GM10266 (cell line): Measurements from ENCODE around the gene MTUS2.

Experiments
- DNase-seq: peaks from one replicate; pipeline ENCODE4 v3.0.0; 2012; ENCODE audit errors: extremely low spot score
- TF ChIP-seq, protein P1 (sequence below): IDR thresholded peaks from 2 replicates; pipeline ENCODE4 v1.5.1; 2012; ENCODE audit warnings: mild to moderate bottlenecking, low read depth; ENCODE audit not compliant: control insufficient read depth, insufficient read depth; ENCODE audit errors: missing control alignments

The MTUS2 gene

GRCh38 chr13:28817204-28817603 lies 2.9 kb upstream of the MTUS2 start:
- no peak for DNase-seq
- TF ChIP-seq, protein P1, sequence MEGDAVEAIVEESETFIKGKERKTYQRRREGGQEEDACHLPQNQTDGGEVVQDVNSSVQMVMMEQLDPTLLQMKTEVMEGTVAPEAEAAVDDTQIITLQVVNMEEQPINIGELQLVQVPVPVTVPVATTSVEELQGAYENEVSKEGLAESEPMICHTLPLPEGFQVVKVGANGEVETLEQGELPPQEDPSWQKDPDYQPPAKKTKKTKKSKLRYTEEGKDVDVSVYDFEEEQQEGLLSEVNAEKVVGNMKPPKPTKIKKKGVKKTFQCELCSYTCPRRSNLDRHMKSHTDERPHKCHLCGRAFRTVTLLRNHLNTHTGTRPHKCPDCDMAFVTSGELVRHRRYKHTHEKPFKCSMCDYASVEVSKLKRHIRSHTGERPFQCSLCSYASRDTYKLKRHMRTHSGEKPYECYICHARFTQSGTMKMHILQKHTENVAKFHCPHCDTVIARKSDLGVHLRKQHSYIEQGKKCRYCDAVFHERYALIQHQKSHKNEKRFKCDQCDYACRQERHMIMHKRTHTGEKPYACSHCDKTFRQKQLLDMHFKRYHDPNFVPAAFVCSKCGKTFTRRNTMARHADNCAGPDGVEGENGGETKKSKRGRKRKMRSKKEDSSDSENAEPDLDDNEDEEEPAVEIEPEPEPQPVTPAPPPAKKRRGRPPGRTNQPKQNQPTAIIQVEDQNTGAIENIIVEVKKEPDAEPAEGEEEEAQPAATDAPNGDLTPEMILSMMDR, result no peak

- DNase-seq, result no peak
- TF ChIP-seq, protein P1, result no peak
Observed at GRCh38 chr13:28819046-28819730, 951 bp upstream of the MTUS2 start.

GRCh38 chr13:28819735-28820098 lies 422 bp upstream of the MTUS2 start:
- TF ChIP-seq, protein P1, result peak; percentile 63
- DNase-seq, result peak; percentile 84

DNA sequence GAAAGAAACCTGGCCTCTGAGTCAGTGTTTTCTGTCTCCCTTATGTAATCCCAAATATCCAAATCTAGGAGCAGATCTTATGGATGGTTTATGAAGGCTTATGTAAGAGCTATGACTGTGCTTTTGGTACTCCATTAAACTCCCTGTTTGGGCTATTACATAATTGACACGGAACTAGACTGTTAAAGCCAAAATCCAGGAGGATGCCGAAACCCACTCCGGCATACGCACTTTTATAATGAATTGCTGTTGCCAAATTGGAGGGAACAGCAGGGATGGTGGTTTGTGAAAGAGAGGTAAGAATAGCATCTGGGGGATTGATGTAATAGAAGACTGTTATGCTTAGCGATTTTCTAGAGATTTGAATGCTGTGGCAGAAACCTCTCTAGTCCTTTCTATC lies 2.0 kb downstream of the MTUS2 start:
- no peak for DNase-seq
- TF ChIP-seq, protein P1, result no peak

DNA sequence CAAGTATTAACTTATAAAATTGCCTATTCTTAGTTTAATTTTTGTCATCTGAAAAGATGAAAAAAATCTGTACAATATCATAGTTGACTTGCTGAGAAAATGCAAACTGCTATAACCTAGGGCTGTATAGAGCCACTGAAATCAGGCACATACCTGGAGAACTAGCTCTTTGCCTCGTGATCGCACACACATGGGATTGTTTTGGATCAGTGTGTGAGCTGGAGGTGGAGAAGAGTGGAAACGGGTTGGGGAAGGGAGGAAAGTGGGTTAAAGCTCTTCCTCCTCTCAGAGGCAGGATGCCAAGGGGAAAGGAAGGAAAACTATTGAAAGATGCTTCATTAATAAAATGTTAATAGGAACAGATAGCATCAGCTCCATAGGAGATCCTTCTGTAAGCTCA lies 2.7 kb downstream of the MTUS2 start:
- TF ChIP-seq, protein P1, result no peak
- no peak for DNase-seq

- no peak for DNase-seq
- TF ChIP-seq, protein P1, result no peak
Observed at GRCh38 chr13:28825379-28825778, 5.2 kb downstream of the MTUS2 start.

- DNase-seq, result no peak
- TF ChIP-seq, protein P1, result no peak
Observed at GRCh38 chr13:28826368-28826767, 6.2 kb downstream of the MTUS2 start.
